Measurements from ENCODE around the gene HSPA1L.

HSPA1L gene

GRCh38 chr6:31834367-31835250, 19.5 kb upstream of the HSPA1L start (continued):
- TF ChIP-seq ZBTB49 (tag by site-specific recombination; IDR thresholded peaks at IDR 0.05; ENCODE audit: low read depth) (no peak), ZNF600 (tag by site-specific recombination; IDR thresholded peaks at IDR 0.05) (peak; percentile 85), TRIM28 (IDR thresholded peaks at IDR 0.05; ENCODE audit: borderline replicate concordance, low read length) (no peak), ZNF114 (tag by site-specific recombination; IDR thresholded peaks at IDR 0.05) (no peak), ZNF324 (tag by site-specific recombination; IDR thresholded peaks at IDR 0.05) (peak; percentile 66; the same call in 1 of the 2 replicates), ZSCAN16 (tag by site-specific recombination; IDR thresholded peaks at IDR 0.05) (no peak), ZNF639 (tag by site-specific recombination; IDR thresholded peaks at IDR 0.05) (peak; percentile 81), ZNF416 (tag by site-specific recombination; IDR thresholded peaks at IDR 0.05) (no peak), OVOL3 (tag by site-specific recombination; IDR thresholded peaks at IDR 0.05) (0 out of 2 replicates have a peak, but pooled peaks have one; percentile 72), ZNF707 (tag by site-specific recombination; IDR thresholded peaks at IDR 0.05) (no peak), ZNF26 (tag by site-specific recombination; IDR thresholded peaks at IDR 0.05) (no peak), ZNF626 (tag by site-specific recombination; IDR thresholded peaks at IDR 0.05) (no peak), ZNF132 (tag by site-specific recombination; IDR thresholded peaks at IDR 0.05; ENCODE audit: borderline replicate concordance) (no peak), ZNF391 (tag by site-specific recombination; IDR thresholded peaks at IDR 0.05; ENCODE audit: borderline replicate concordance, low read depth) (peak; percentile 44; the same call in 1 of the 2 replicates), ZNF214 (tag by site-specific recombination; IDR thresholded peaks at IDR 0.05; ENCODE audit: borderline replicate concordance) (no peak), ZNF830 (tag by site-specific recombination; IDR thresholded peaks at IDR 0.05; ENCODE audit: low read depth) (no peak), ZNF623 (tag by site-specific recombination; IDR thresholded peaks at IDR 0.05) (0 out of 2 replicates have a peak, but pooled peaks have one; percentile 36), ZNF585B (tag by site-specific recombination; IDR thresholded peaks at IDR 0.05) (no peak), ZNF433 (tag by site-specific recombination; IDR thresholded peaks at IDR 0.05; ENCODE audit: low read depth) (no peak), ZNF555 (tag by site-specific recombination; conservative IDR thresholded peaks at IDR 0.05) (no peak), ZNF366 (tag by site-specific recombination; conservative IDR thresholded peaks at IDR 0.05) (no peak), ZNF248 (tag by site-specific recombination; IDR thresholded peaks at IDR 0.05) (no peak), ZNF473 (tag by site-specific recombination; IDR thresholded peaks at IDR 0.05) (no peak), IKZF3 (tag by site-specific recombination; IDR thresholded peaks at IDR 0.05) (peak; percentile 98)
- TF ChIP-seq, protein P1, sequence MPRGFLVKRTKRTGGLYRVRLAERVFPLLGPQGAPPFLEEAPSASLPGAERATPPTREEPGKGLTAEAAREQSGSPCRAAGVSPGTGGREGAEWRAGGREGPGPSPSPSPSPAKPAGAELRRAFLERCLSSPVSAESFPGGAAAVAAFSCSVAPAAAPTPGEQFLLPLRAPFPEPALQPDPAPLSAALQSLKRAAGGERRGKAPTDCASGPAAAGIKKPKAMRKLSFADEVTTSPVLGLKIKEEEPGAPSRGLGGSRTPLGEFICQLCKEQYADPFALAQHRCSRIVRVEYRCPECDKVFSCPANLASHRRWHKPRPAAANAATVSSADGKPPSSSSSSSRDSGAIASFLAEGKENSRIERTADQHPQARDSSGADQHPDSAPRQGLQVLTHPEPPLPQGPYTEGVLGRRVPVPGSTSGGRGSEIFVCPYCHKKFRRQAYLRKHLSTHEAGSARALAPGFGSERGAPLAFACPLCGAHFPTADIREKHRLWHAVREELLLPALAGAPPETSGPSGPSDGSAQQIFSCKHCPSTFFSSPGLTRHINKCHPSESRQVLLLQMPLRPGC (tag by site-specific recombination; IDR thresholded peaks at IDR 0.05): peak; percentile 83
- TF ChIP-seq, protein P2, sequence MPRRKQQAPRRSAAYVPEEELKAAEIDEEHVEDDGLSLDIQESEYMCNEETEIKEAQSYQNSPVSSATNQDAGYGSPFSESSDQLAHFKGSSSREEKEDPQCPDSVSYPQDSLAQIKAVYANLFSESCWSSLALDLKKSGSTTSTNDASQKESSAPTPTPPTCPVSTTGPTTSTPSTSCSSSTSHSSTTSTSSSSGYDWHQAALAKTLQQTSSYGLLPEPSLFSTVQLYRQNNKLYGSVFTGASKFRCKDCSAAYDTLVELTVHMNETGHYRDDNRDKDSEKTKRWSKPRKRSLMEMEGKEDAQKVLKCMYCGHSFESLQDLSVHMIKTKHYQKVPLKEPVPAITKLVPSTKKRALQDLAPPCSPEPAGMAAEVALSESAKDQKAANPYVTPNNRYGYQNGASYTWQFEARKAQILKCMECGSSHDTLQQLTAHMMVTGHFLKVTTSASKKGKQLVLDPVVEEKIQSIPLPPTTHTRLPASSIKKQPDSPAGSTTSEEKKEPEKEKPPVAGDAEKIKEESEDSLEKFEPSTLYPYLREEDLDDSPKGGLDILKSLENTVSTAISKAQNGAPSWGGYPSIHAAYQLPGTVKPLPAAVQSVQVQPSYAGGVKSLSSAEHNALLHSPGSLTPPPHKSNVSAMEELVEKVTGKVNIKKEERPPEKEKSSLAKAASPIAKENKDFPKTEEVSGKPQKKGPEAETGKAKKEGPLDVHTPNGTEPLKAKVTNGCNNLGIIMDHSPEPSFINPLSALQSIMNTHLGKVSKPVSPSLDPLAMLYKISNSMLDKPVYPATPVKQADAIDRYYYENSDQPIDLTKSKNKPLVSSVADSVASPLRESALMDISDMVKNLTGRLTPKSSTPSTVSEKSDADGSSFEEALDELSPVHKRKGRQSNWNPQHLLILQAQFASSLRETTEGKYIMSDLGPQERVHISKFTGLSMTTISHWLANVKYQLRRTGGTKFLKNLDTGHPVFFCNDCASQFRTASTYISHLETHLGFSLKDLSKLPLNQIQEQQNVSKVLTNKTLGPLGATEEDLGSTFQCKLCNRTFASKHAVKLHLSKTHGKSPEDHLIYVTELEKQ (tag by site-specific recombination; IDR thresholded peaks at IDR 0.05; ENCODE audit: borderline replicate concordance): peak; percentile 45; the same call in 1 of the 2 replicates

All from HEK293 (cell line).